Iris pigment epithelial cell (primary cell): ENCODE data around the gene LIMA1.
"Not testable (repeated sequence)": the region's sequence is repeated elsewhere in the genome, so short reads cannot be mapped to it uniquely, and the experiment has no call there.

ENCODE experiments used
- DNase-seq: peaks from one replicate; pipeline ENCODE4 v3.0.0-alpha.2; 2011; ENCODE audit warnings: low read depth

LIMA1 gene

GRCh38 chr12:50185970-50186663, 97.2 kb downstream of the LIMA1 start:
- DNase-seq, result no peak

GRCh38 chr12:50185301-50185895, 97.9 kb downstream of the LIMA1 start:
- no peak for DNase-seq

GRCh38 chr12:50184261-50184660, 99.1 kb downstream of the LIMA1 start:
- DNase-seq, result no peak

- no peak for DNase-seq
Measured at GRCh38 chr12:50182461-50182860, 100.9 kb downstream of the LIMA1 start.

- DNase-seq, result no peak
Measured at GRCh38 chr12:50181691-50182090, 101.6 kb downstream of the LIMA1 start.

DNA sequence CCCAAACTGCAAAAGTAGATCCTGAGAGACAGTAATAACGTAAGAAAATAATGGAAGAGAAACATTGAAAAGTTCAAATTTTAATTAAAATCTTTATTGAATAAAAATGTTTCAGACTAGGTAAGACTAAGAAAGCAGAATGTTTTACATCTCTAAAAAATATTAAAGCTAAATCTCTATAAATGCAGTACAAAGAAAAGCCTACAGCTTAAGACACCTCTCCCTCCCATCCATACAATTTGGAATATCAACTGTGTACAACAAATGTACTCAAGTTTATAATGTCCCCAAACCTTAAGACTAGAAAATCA, 107.6 kb downstream of the LIMA1 start:
- no peak for DNase-seq

GRCh38 chr12:50174971-50175715, 108.2 kb downstream of the LIMA1 start:
- DNase-seq, result peak; percentile 67

- peak; percentile 99 for DNase-seq
Measured at GRCh38 chr12:50167049-50167828, 116.1 kb downstream of the LIMA1 start, which contains the start of gene CERS5. Gene CERS5 (minus strand): TSS chr12:50167369. CDS start chr12:50167297, 72 bp downstream.

- peak; percentile 41 for DNase-seq
Measured at GRCh38 chr12:50166799-50167048, 116.6 kb downstream of the LIMA1 start.

GRCh38 chr12:50164963-50165362, 118.4 kb downstream of the LIMA1 start:
- no peak for DNase-seq

- DNase-seq, result peak; percentile 83
Measured at GRCh38 chr12:50162230-50162629, 121.1 kb downstream of the LIMA1 start.

DNA sequence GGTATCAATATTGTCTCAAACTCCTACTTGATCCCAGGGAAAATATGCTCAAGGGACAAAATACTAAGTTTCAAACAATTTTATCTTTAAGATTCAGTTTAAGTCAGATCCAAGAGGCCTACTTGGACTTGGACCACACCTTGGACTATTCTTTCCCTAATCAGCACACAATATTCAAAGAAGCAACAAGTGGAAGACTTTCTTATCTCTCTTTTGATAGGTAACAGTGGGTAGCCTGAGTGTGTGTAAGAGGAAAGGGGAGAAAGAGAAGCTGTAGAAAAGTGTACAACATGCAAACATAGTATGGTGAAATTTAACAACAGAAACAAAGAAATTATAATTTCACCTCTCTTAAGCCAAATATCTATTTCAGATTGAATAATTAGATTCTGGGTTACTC, 122.7 kb downstream of the LIMA1 start:
- DNase-seq, result no peak

- peak; percentile 25 for DNase-seq
Measured at GRCh38 chr12:50157259-50157658, 126.1 kb downstream of the LIMA1 start.

DNA sequence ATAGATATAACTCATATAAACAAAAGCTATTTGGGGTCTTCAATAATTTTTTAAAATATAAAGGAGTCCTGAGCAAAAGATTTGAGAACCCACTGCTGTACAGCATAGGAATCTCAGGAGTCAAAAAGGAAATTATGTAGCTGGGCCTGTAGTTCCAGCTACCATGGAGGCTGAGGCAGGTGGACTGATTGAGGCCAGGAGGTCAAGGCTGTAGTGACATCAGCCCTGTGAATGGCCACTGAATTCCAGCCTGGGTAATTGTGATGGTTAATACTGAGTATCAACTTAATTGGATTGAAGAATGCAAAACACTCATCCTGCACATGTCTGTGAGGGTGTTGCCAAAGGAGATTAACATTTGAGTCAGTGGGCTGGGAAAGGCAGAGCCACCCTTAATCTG, 126.7 kb downstream of the LIMA1 start:
- no peak for DNase-seq

- DNase-seq, result not testable (repeated sequence)
Measured at GRCh38 chr12:50154947-50155346, 128.4 kb downstream of the LIMA1 start.

DNA sequence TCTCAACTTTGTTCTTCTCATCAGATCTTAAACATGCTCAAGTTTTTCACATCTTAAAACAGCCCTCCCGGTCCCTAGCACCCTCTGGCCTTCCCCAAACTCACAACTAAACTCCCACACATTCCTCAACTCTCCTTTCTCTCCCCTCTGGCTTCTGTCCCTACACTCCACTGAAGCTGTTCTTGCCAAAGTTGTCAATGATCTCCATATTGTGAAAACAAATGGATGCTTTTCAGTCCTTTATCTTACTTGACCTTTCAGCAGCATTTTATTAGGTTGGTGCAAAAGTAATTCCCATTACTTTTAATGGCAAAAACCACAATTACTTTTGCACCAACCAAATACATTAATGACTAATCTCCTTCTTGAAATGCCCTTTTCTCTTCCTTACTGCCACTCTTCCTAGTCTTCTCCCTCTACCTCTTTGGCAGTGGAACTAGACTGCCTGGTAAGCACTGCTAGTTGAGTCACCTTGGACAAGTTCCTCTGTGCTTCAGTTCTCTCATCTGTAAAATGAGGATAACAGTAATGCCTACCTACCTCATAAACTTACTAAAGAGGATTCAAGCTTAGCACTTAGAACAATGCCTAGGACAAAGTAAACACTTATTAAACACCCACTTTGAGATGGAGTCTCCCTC, 132.2 kb downstream of the LIMA1 start:
- no peak for DNase-seq

GRCh38 chr12:50149311-50149710, 134.0 kb downstream of the LIMA1 start:
- DNase-seq, result no peak

GRCh38 chr12:50148011-50148410, 135.3 kb downstream of the LIMA1 start:
- DNase-seq, result not testable (repeated sequence)

DNA sequence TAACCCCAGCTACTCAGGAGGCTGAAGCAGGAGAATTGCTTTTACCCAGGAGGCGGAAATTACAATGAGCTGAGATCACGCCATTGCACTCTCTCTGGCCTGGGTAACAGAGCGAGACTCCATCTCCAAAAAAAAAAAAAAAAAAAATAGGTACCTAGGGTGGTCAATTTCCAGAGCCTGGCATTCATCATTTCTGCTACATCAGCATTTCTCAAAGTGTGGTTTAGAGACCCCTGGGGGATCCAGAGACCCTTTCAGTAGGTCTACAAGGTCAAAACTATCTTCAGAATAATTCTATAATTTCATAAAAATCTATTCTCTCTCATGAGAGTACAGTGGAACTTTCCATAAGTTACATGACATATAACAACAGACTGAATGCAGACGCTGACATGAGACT, 136.0 kb downstream of the LIMA1 start:
- DNase-seq, result no peak

DNA sequence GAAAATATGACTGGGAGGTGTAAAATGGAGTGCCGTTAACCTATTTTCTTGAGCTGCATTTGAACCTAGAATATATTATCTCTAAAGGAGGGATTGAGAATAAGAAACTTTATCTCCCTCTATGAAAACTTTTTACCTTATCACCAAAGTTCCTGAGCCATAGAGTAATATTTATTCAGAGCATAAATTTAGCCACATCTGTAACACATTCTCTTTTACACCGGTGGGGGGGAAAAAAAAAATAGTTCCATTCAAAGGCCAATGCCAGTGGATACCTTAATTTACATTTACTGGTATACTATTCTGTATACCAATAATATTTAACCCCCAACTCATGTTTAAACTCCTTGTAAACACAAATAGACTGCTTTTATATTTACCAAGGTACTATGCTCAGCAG, 137.9 kb downstream of the LIMA1 start:
- DNase-seq, result no peak

DNA sequence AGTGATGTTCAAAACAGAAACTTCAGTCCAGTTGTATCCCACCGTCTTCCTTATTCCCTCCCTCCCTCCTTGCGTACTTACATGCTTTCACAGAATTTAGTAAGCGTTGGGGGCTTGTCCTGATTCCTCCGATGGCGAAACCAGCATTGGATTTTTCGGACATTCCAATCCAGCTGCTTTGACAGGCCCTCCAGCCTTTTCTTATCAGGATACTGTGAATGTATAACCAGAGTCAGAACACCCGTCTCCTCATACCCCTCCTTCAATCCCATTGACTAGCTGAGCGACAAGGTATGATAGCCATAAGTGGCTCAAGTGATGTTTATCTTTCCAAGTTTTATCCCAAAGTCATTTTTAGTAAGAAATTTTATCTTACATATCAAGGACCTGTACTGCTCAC, 140.3 kb downstream of the LIMA1 start:
- DNase-seq, result no peak

GRCh38 chr12:50132505-50133135, 150.7 kb downstream of the LIMA1 start:
- DNase-seq, result peak; percentile 18
